Hepatocyte (in vitro differentiated cells): Measurements from ENCODE around the gene ADAD2.

Experiments used
- EZH2 ChIP-seq: fragments of 200-600 bp; sonication (generic); IDR thresholded peaks from 2 replicates; pipeline ENCODE4 v1.6.1; 2016; ENCODE audit warnings: antibody characterized with exemption, mild to moderate bottlenecking, borderline replicate concordance
- EZH2phosphoT487 ChIP-seq: fragments of 200-600 bp; sonication (generic); IDR thresholded peaks from one replicate; pipeline ENCODE4 v1.6.1; 2018; ENCODE audit warnings: antibody characterized with exemption, mild to moderate bottlenecking, low read depth, moderate library complexity; ENCODE audit not compliant: unreplicated experiment, severe bottlenecking
- TF ChIP-seq, protein P1 (sequence below): fragments of 200-600 bp; sonication (generic); IDR thresholded peaks from 2 replicates; pipeline ENCODE4 v1.5.1; 2016; ENCODE audit warnings: antibody characterized with exemption, mild to moderate bottlenecking; ENCODE audit not compliant: poor library complexity

DNA sequence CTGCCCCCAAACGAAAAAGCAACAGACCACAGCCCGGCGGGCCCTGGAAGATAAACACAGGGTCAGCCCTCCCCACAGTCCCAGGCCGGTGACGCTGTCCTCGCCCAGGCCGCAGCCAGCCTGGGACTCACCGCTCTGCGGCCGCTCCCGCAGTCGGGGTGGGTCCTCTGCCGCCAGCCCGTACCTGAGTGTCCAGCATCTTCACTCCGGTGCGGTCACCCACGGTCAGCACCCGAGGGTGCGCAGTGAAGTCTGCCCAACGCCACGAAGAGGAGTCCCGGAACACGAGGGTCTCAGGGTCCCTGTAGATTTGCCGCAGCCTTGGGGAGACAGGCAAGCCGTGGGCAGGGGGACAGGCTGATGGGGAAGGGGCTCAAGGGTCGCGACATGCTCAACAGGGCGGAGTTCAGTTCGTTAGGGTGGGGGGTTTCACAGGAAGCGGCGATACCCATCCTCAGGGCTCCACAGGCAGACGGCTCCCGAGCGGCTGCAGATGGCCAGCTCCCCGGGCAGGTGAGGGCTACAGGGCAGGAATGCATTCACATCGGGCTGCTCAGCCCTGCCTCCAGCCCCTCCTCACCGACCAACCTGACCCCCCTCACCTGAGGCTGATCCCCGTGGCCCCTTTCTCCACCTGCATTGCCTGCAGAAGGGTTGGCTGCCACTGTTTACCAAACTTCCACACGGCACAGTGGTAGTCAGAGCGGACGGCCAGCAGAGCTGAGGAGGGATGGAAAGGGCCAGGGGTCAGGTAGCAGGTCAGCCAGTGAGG, 9.6 kb upstream of the ADAD2 start:
- TF ChIP-seq EZH2 (no peak), EZH2phosphoT487 (no peak)
- TF ChIP-seq, protein P1, sequence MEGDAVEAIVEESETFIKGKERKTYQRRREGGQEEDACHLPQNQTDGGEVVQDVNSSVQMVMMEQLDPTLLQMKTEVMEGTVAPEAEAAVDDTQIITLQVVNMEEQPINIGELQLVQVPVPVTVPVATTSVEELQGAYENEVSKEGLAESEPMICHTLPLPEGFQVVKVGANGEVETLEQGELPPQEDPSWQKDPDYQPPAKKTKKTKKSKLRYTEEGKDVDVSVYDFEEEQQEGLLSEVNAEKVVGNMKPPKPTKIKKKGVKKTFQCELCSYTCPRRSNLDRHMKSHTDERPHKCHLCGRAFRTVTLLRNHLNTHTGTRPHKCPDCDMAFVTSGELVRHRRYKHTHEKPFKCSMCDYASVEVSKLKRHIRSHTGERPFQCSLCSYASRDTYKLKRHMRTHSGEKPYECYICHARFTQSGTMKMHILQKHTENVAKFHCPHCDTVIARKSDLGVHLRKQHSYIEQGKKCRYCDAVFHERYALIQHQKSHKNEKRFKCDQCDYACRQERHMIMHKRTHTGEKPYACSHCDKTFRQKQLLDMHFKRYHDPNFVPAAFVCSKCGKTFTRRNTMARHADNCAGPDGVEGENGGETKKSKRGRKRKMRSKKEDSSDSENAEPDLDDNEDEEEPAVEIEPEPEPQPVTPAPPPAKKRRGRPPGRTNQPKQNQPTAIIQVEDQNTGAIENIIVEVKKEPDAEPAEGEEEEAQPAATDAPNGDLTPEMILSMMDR: no peak
